HG03520 (cell line): ENCODE data around the gene MBP.
"Not testable (repeated sequence)": the region's sequence is repeated elsewhere in the genome, so short reads cannot be mapped to it uniquely, and the experiment has no call there.

Source experiments
- ATAC-seq: cut with Tn5 transposase; IDR thresholded peaks from one replicate; pipeline ENCODE4 v1.9.1; 2021; ENCODE audit warnings: mild to moderate bottlenecking, moderate library complexity; ENCODE audit not compliant: unreplicated experiment

MBP gene

GRCh38 chr18:76958692-76959341 lies 173.8 kb downstream of the MBP start:
- ATAC-seq: no peak

GRCh38 chr18:76957384-76958355 lies 174.9 kb downstream of the MBP start:
- ATAC-seq: no peak

- ATAC-seq: no peak
Observed at GRCh38 chr18:76956648-76957047, 175.9 kb downstream of the MBP start.

GRCh38 chr18:76955524-76956170 lies 176.9 kb downstream of the MBP start:
- no peak for ATAC-seq

- ATAC-seq: no peak
Observed at GRCh38 chr18:76953583-76954233, 178.9 kb downstream of the MBP start.

GRCh38 chr18:76953156-76953555 lies 179.4 kb downstream of the MBP start:
- no peak for ATAC-seq

GRCh38 chr18:76952747-76953146 lies 179.8 kb downstream of the MBP start:
- ATAC-seq: no peak

- no peak for ATAC-seq
Observed at GRCh38 chr18:76951456-76952247, 180.9 kb downstream of the MBP start.

GRCh38 chr18:76948345-76948744 lies 184.2 kb downstream of the MBP start:
- no peak for ATAC-seq

- not testable (repeated sequence) for ATAC-seq
Observed at GRCh38 chr18:76944346-76944745, 188.2 kb downstream of the MBP start.

GRCh38 chr18:76943542-76944339 lies 188.8 kb downstream of the MBP start:
- ATAC-seq: no peak

GRCh38 chr18:76941284-76941683 lies 191.3 kb downstream of the MBP start:
- no peak for ATAC-seq

GRCh38 chr18:76938619-76939018 lies 194.0 kb downstream of the MBP start:
- no peak for ATAC-seq

GRCh38 chr18:76937597-76937996 lies 195.0 kb downstream of the MBP start:
- ATAC-seq: no peak

- ATAC-seq: no peak
Observed at GRCh38 chr18:76936877-76937276, 195.7 kb downstream of the MBP start.

GRCh38 chr18:76935722-76936337 lies 196.8 kb downstream of the MBP start:
- no peak for ATAC-seq

GRCh38 chr18:76932026-76932819 lies 200.4 kb downstream of the MBP start:
- ATAC-seq: no peak

- ATAC-seq: no peak
Observed at GRCh38 chr18:76931171-76931570, 201.4 kb downstream of the MBP start.
